DND-41 (cell line): ENCODE data around the gene PARVA.

Source experiments
- ATAC-seq: fragments of 200-7000 bp; cut with Tn5 transposase; 3 replicates; pipeline ENCODE4 v1.9.1; 2021; ENCODE audit warnings: low read depth; ENCODE audit not compliant: insufficient read depth
- DNase-seq: peaks from one replicate; pipeline ENCODE4 v3.0.0-alpha.2; 2020
- H2AFZ ChIP-seq: 2 replicates; pipeline ENCODE4 v1.6.0; 2012; ENCODE audit warnings: low read depth, low read length
- H3K27ac ChIP-seq: 2 replicates; pipeline ENCODE4 v1.5.1; 2012; ENCODE audit warnings: low read length, inconsistent platforms
- H3K27me3 ChIP-seq: fragments of 200-600 bp; sonication (generic); 2 replicates; pipeline ENCODE4 v1.6.0; 2012; ENCODE audit warnings: low read length, mild to moderate bottlenecking, inconsistent platforms; ENCODE audit not compliant: insufficient read depth, poor library complexity
- H3K36me3 ChIP-seq: 2 replicates; pipeline ENCODE4 v1.5.1; 2012; ENCODE audit warnings: low read length, inconsistent platforms; ENCODE audit not compliant: insufficient read depth
- H3K4me1 ChIP-seq: 2 replicates; pipeline ENCODE4 v1.5.1; 2012; ENCODE audit warnings: mild to moderate bottlenecking, low read length; ENCODE audit not compliant: insufficient read depth
- H3K4me2 ChIP-seq: 2 replicates; pipeline ENCODE4 v1.6.0; 2012; ENCODE audit warnings: mild to moderate bottlenecking, moderate library complexity, low read length, inconsistent platforms; ENCODE audit not compliant: insufficient read depth
- H3K4me3 ChIP-seq, 2 experiments: fragments of 200-600 bp in 1 of 2; shearing (Covaris generic) in 1 of 2; 2 replicates each; pipeline ENCODE4 v1.5.1; 2012 to 2016; ENCODE audit warnings: inconsistent platforms in 2 of 2, low read length in 2 of 2, mild to moderate bottlenecking in 2 of 2, low read depth in 1 of 2, moderate library complexity in 1 of 2
- H3K79me2 ChIP-seq: 2 replicates; pipeline ENCODE4 v1.6.0; 2012; ENCODE audit warnings: low read length, inconsistent platforms; ENCODE audit not compliant: insufficient read depth
- H3K9ac ChIP-seq: 2 replicates; pipeline ENCODE4 v1.6.0; 2012; ENCODE audit warnings: low read depth, mild to moderate bottlenecking, inconsistent platforms, low read length, moderate library complexity
- H3K9me3 ChIP-seq: 2 replicates; pipeline ENCODE4 v1.5.1; 2012; ENCODE audit warnings: low read length, moderate library complexity, mild to moderate bottlenecking, inconsistent platforms; ENCODE audit not compliant: insufficient read depth, severe bottlenecking
- H4K20me1 ChIP-seq: 2 replicates; pipeline ENCODE4 v1.6.0; 2012; ENCODE audit warnings: low read length; ENCODE audit not compliant: insufficient read depth
- EZH2 ChIP-seq: IDR thresholded peaks from 3 replicates; pipeline ENCODE4 v1.6.1; 2012; ENCODE audit warnings: borderline replicate concordance, low read depth, mild to moderate bottlenecking, moderate library complexity, low read length, inconsistent platforms; ENCODE audit not compliant: severe bottlenecking
- TF ChIP-seq, protein P1 (sequence below): IDR thresholded peaks from 2 replicates; pipeline ENCODE4 v1.5.1; 2012; ENCODE audit warnings: borderline replicate concordance, low read length, moderate library complexity, mild to moderate bottlenecking; ENCODE audit not compliant: poor library complexity, severe bottlenecking; ENCODE audit errors: extremely low read depth

PARVA gene

DNA sequence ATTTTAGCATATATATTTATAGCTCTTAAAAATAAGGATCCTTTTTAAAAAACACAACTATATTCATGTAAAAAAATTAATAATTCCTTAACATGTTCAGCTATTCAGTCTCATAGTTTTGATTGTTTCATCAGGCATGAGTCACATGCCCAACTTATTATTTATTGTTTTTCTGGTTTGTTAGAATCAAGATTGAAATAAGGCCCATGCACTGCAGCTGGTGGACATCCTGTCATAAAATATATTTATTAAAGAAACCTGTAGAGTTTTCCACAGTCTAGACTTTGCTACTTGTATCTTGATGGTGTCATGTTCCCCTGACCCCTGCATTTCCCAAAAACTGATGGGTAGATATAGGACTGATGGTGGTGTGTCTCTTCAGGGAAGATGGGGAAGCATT lies 77.4 kb downstream of the PARVA start:
- H4K20me1 ChIP-seq = no peaks in the 10 kb centered on the region
- H3K4me2 ChIP-seq = no peak overlapping the region
- H3K36me3 ChIP-seq = no peaks in the 10 kb centered on the region

GRCh38 chr11:12455938-12456337 lies 78.6 kb downstream of the PARVA start:
- Histone ChIP-seq H3K4me3 (no peak overlapping the region), H3K27me3 (peaks cover 9% of the 10 kb centered on the region), H3K4me2 (no peak overlapping the region), H3K36me3 (no peaks in the 10 kb centered on the region), H3K4me1 (no peaks in the 10 kb centered on the region), H3K9me3 (no peaks in the 10 kb centered on the region), H2AFZ (no peak overlapping the region), H4K20me1 (no peaks in the 10 kb centered on the region), H3K9ac (no peak overlapping the region), H3K79me2 (no peaks in the 10 kb centered on the region), H3K27ac (no peak overlapping the region)
- TF ChIP-seq, protein P1, sequence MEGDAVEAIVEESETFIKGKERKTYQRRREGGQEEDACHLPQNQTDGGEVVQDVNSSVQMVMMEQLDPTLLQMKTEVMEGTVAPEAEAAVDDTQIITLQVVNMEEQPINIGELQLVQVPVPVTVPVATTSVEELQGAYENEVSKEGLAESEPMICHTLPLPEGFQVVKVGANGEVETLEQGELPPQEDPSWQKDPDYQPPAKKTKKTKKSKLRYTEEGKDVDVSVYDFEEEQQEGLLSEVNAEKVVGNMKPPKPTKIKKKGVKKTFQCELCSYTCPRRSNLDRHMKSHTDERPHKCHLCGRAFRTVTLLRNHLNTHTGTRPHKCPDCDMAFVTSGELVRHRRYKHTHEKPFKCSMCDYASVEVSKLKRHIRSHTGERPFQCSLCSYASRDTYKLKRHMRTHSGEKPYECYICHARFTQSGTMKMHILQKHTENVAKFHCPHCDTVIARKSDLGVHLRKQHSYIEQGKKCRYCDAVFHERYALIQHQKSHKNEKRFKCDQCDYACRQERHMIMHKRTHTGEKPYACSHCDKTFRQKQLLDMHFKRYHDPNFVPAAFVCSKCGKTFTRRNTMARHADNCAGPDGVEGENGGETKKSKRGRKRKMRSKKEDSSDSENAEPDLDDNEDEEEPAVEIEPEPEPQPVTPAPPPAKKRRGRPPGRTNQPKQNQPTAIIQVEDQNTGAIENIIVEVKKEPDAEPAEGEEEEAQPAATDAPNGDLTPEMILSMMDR = no peak
- TF ChIP-seq EZH2 = no peak
- ATAC-seq = no peak
- no peak for DNase-seq

More for the DNA sequence above, 77.4 kb downstream of the PARVA start:
- H3K4me3 ChIP-seq = no peak overlapping the region
- H3K79me2 ChIP-seq = no peaks in the 10 kb centered on the region
- H3K4me1 ChIP-seq = no peaks in the 10 kb centered on the region
- TF ChIP-seq, protein P1 = no peak
- TF ChIP-seq EZH2 = no peak
- H3K27me3 ChIP-seq = peaks cover 6% of the 10 kb centered on the region
- H3K9ac ChIP-seq = no peak overlapping the region
- no peak for ATAC-seq
- no peak overlapping the region for H2AFZ ChIP-seq
- no peak overlapping the region for H3K27ac ChIP-seq
- DNase-seq = no peak
- no peaks in the 10 kb centered on the region for H3K9me3 ChIP-seq

DNA sequence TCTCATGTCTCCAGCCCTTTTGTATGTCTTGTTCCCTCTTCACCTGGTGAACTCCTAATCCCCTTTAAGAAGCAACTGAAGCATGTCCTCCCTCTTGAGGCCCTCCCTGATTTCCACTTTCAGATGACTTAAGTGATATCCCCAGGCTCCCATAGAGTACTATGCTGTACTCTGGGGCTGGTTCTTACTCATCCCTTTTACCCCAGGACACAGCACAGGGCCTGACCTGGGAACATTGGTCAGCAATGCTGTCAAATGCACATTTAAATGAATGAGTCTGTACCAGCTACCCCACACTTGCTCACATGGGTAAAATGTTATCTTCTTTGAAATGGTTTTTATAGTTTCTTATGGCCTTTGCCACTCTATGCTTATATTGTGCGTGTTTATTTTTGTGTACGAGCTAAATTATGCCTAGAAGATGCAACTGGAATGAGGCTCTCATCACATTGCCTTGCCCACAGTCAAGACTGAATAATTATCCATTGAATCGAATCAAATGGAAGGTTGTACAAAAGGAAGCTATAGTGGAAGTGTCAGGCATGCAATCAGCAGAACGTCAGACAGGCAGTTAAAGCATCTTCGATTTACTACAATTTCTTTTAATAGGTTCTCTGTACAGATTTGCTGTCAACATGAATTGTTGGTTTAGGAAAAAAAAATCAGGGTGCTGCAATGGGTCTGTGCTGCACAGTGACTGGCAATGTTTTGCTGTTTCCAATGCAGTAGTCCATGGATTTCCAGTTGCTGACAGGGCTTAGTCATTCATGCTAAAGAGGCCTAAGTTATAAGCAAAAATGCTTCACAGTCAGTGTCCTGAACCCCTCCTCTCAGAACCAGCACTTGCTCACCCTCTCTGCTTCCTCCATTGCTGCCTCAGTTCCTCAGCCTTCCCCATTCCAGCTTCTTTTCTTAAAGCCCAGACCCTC lies 79.5 kb downstream of the PARVA start:
- H3K4me1 ChIP-seq = no peaks in the 10 kb centered on the region
- DNase-seq (no peak), ATAC-seq (no peak)
- H3K9me3 ChIP-seq = no peaks in the 10 kb centered on the region
- TF ChIP-seq, protein P1 = no peak
- no peak for TF ChIP-seq EZH2
- H3K36me3 ChIP-seq = no peaks in the 10 kb centered on the region
- H3K4me2 ChIP-seq = no peak overlapping the region
- H4K20me1 ChIP-seq = no peaks in the 10 kb centered on the region
- no peak overlapping the region for H3K27ac ChIP-seq
- no peak overlapping the region for H3K4me3 ChIP-seq
- no peak overlapping the region for H2AFZ ChIP-seq
- peaks cover 11% of the 10 kb centered on the region for H3K27me3 ChIP-seq
- H3K79me2 ChIP-seq = no peaks in the 10 kb centered on the region
- no peak overlapping the region for H3K9ac ChIP-seq
